ENCODE measurements around the gene KCNMB2.

Gene KCNMB2

DNA sequence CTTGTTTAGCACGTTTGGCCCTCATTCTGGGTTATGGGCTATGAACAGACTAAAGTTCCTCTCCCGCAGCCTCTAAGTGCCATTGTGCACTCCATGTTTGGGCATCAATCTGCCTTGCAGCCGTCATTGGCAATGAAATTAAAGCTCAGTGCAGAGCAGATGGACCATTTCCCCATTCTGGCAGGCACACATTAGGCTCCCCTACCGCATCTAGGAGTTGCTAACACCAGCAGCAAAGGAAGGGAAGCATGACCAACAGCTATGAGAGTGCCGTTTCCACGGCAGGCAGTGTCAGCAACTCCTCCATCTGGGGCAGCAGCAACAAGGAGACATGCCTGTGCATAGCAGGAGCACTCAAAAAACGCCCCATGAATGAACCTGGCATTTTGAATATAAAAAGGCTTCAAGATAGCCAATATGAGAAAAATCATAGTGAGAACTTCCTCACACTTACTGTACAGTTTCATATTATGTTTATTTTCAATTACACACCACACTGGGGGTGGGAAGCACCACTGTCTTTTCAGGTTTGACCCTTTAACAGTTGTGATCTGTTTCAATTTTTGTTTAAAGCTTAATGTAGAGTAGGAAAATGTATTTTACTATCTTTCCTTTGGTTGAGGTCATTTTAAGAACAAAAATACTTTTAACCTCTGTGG, 218.7 kb downstream of the KCNMB2 start:
- DNase-seq (ENCODE audit: low read depth), result no peak

DNA sequence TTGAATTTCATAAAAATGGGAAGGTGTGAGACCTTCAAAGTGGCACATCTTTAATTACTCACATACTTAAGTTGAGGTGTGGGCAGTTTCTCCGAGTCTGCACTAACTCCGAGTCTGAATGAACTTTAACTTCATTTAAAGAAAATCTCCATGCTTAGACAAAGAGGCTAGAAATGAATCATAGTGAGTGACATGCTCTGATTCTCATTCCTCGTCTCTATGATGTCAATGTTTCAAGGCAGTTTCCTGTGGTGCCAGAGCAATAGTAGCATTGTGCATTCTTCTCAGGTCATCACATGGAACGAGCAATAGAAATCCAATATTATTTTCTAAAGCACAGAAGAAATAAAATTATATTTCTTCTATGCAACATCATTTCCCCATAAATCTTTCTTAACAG, 224.8 kb downstream of the KCNMB2 start:
- no peak for DNase-seq (ENCODE audit: low read depth)

DNA sequence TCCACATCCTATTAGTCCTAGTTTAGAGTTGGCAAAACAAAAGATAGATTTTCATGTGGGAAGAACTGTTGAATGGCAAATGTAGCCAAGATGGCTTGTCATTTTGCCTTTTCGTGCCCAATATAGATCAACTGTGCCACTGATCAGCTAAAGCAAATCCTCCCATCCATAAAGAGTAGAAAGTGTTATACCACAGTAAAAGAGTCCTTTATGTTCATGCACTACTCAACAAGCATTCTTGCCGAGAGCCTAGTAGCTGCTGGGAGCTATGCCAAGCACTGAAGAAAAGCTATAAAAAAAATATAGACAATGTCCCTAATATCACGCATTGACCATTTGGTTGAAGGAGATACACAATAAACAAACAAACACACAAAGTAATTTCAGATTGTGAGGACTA, 225.2 kb downstream of the KCNMB2 start:
- no peak for DNase-seq (ENCODE audit: low read depth)

- no peak for DNase-seq (ENCODE audit: low read depth)
Observed at GRCh38 chr3:178762385-178762784, 226.1 kb downstream of the KCNMB2 start.

DNA sequence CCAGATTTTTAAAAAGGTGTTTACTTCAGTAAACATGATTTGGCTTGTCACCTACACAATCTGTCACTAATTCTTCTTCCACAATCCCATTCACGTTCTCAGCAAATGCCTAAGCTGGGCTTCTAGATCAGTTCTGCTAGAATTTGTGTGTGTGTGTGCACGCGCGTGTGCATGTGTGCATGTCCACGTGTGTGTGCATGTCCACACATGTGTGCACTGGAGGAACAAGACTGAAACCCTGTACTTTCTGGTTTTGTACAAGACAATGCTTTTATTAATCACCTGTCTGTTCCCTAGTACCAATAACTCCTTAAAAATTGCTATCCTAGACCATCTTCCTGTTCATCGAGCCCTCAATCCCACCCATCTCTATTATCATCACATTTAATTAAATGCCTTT, 229.2 kb downstream of the KCNMB2 start:
- no peak for DNase-seq (ENCODE audit: low read depth)

DNA sequence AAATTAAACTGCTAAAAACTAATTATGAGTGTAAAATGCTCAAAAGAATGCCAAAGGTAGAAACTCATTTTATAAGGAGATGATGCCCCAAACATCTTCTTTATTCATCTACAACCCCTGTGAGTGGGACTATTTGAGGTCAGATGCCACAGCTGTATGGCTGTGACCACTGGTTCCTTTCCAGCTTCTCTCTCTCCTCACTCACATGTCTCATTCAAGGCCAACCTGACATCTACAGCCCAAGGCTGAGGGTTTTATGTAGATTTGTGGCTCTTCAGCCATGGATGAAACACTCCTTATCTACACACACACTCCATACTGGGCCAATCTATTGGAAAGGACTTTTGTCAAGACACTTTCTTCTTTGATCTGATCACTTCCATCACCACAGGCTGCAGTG, 231.3 kb downstream of the KCNMB2 start:
- no peak for DNase-seq (ENCODE audit: low read depth)

DNA sequence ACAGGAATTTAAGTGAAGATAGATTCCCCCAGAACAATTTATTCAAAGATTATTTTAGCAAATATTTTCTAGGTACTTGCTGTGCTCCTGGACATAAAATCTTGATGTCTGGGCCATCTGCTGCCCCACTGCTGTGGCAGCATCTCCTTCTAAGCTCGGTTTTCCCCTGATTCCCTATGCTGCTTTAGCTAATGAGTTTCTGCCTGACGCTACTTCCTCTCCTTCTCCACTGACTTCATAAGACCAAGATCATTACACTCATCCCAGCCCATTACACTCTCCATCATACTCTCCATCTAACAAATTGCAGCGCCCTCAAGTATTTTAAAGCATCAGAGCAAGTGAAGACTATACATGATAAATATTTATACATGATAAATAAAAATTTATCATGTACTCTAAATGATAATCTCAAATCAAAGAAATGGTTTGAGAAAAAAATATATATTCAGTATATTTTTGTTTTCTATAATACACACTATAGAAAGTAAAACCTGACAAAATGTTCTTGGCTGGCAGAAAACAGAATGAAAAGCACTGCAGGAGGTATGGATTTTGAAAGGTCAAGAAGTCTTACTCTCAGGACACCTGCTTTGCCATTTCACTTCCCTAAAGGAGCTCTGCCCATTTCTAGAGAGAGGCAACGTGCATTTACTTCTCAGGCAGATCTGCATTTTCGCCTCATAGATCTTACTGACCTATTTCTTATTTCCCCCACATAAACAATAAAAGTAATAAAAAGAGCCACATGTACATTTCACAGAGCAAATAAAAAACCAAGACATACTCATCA, 232.0 kb downstream of the KCNMB2 start:
- DNase-seq (ENCODE audit: low read depth), result no peak

GRCh38 chr3:178771511-178771910, 235.3 kb downstream of the KCNMB2 start:
- no peak for DNase-seq (ENCODE audit: low read depth)

- no peak for DNase-seq (ENCODE audit: low read depth)
Observed at GRCh38 chr3:178772746-178773145, 236.5 kb downstream of the KCNMB2 start.

DNA sequence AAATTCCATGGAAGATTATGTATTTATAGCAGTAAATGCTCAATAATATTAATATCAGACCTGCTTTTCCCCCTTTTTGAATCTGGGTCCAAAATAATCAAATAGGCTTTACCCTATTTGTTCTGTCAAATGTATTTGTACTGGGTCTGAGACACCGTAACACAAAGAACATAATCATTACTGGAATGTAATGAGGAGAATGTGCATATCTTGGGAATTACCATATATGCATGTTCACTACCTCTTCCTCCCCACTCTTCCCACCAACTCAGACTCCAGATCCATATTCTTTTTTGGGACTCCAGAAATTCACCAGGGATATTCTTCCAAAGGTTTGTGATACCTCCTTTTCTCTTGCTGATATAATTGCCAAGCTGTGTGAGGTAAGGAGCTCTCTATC, 237.1 kb downstream of the KCNMB2 start:
- DNase-seq (ENCODE audit: low read depth), result no peak

DNA sequence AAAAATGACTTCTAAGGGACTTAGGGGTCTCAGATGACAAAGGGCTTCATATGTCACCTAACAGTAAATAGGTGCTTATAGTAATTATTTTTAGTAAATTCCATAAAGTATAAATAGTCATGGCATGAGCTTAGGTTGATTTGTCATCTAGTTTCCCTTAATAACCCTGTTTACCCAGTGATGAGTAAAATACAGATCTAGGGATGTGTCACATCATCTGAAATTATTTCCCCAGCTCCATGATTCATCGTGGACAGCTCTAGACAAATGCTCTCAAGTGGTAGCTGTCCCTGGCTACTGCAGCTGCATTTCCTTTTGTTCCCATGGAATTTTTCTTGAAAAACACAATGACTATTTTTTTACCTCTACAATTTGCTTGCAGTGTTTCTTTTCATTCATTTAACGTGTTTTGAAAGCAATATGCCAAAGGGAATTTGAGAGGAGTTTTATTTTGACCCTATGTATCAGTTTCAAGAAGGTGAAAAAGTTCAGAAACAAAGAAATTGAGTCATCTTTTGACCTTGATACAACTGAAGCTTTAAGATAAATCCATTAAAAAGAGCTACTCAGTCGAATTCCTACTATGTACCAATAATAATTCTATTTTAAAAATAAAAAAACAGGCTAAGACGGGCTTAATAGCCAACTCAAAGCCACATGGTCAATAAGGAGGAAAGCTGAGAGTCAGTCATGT, 241.6 kb downstream of the KCNMB2 start:
- DNase-seq (ENCODE audit: low read depth), result no peak

DNA sequence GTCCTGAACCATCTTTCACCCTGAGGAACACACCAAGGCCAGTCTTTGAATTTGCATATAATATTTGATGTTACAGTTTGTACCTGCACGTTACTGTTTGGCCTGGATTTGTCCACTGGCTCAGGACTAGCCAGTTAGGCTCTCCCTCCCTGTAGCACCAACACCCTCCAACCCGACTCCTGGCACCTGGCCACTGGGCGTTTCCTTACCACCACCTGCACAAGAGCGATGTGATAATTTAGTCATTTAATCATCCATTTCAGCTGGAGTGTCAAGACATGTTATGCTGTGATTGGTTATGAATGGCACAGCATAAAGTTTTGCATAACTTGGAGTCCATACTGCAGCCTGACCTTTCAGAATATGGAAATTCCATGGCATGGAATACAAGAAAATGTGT, 242.4 kb downstream of the KCNMB2 start:
- DNase-seq (ENCODE audit: low read depth), result no peak

DNA sequence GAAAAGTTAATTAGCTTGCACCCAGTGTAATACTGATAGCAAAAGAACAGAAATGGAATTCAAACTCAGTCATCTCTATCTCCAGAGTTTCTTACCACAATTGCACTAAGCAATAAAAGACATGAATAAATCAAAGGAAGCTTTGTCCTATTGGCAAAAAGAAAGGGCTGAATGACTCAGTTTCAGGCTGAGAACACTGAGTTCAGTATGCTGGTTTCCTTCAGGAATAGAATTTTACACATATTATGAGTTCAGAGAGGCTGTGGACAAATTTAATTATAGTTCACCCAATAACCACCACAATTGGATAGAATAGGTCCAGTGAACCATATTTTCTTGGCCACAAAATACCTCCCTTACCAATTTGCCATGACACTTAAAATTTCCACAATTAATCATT, 249.7 kb downstream of the KCNMB2 start:
- no peak for DNase-seq (ENCODE audit: low read depth)

- no peak for DNase-seq (ENCODE audit: low read depth)
Observed at GRCh38 chr3:178787960-178788359, 251.7 kb downstream of the KCNMB2 start.

DNA sequence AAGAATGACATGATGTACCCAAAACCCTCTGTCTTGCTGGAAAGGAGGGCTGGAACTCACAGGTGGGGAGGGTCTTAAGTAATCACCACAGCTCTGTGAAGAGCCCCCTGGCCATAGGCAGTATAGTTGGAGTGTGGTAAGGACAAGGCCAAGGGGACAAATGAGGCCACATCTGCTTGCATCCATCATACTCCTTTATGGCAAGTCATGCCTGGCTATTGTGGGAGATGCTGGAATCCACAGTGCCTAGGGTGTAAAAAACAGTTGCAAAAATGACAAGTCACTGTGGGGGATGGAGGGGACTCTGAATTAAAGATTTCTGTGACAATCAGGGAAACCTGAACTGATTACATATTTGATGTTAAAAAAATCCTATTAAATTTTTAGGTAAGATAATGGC, 258.5 kb downstream of the KCNMB2 start:
- no peak for DNase-seq (ENCODE audit: low read depth)

GRCh38 chr3:178795349-178795748, 259.1 kb downstream of the KCNMB2 start:
- no peak for DNase-seq (ENCODE audit: low read depth)

GRCh38 chr3:178802259-178802658, 266.0 kb downstream of the KCNMB2 start:
- no peak for DNase-seq (ENCODE audit: low read depth)

GRCh38 chr3:178802993-178803693, 266.9 kb downstream of the KCNMB2 start:
- no peak for DNase-seq (ENCODE audit: low read depth)

GRCh38 chr3:178804606-178805005, 268.4 kb downstream of the KCNMB2 start:
- no peak for DNase-seq (ENCODE audit: low read depth)

DNA sequence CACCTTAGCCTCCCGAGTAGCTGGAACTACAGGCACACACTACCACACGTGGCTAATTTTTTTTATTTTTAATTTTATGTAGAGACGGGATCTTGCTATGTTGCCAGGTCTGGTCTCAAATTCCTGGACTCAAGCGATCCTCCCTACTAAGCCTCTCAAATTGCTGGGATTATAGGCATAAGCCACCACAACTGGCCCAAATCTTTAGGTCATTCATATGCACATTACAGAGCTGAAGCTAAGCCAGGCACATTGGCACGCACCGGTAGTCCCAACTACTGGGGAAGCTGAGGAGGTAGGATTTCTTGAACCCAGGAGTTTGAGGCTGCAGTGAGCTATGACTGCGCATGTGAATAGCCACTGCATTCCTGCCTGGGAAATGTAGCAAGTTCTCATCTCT, 269.5 kb downstream of the KCNMB2 start:
- no peak for DNase-seq (ENCODE audit: low read depth)

GRCh38 chr3:178806651-178807050, 270.4 kb downstream of the KCNMB2 start:
- DNase-seq (ENCODE audit: low read depth), result no peak

GRCh38 chr3:178807694-178808093, 271.5 kb downstream of the KCNMB2 start:
- DNase-seq (ENCODE audit: low read depth), result no peak

DNA sequence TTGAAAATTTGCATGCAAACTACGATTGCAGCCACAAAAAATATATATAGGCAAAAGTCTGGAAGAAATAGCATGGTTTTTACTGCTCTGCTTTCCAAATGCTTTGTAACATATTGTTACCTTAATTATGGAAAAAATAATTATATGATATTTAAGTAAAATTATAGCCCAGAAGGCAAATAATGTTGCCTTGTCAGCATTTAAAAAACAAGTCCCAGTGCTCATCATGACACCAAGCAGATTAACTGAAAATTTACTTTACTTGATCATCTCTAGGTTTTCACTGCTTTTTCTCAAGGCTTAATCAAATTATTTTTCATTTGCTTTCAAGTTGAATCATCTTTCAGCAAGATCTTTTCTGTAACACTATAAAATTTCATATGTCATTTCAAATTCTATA, 272.5 kb downstream of the KCNMB2 start:
- no peak for DNase-seq (ENCODE audit: low read depth)
